ENCODE data around the gene ZNF831.

Gene ZNF831

GRCh38 chr20:59242714-59243626 is 79.3 kb downstream of the ZNF831 start:
- TF ChIP-seq JUND (IDR thresholded peaks at IDR 0.05; ENCODE audit: low read depth) = no peak
- in situ Hi-C loops (cut with HindIII; ENCODE audit: low pct_unique_long_range_greater_than_20kb, low sequenced_read_pairs) = no loop called here
- DNase-seq (ENCODE audit: low read depth in 1 of 2, low spot score in 1 of 2) = no peak

DNA sequence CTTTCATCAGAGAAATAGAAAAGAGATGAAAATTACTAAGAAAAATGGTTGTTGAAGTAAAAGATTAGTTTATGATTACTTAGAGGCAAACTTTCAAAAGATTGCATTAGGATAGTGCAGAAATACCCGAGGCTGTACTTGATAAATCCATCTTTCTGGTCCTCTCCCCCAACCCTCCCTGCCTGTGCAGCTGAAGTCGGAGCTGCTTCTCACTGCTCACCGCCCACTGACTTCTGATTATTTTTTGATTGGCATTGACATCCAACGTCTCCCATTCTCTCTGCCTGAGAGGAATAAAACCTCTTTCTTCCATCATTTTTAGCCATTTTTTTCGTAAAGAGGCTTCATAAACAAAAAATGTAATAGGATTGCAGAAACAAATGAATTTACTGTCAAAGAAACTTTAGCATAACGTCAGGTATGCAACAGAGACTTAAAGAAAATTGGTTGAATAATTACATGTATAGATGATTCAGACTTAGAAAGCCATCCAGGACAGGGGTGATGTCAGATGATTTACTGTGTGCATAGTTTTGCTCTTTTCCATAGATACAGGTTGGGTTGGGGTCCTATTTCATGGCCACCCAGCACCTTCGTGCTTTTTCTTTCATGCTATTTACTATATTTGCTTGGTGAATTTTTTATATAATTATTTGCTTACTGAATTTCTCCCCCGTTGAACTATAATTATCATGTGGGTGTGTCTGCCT is 83.2 kb downstream of the ZNF831 start:
- no peak for DNase-seq (ENCODE audit: low read depth in 1 of 2, low spot score in 1 of 2)
- in situ Hi-C loops (cut with HindIII; ENCODE audit: low pct_unique_long_range_greater_than_20kb, low sequenced_read_pairs) = no loop called here
- TF ChIP-seq JUND (IDR thresholded peaks at IDR 0.05; ENCODE audit: low read depth) = no peak

DNA sequence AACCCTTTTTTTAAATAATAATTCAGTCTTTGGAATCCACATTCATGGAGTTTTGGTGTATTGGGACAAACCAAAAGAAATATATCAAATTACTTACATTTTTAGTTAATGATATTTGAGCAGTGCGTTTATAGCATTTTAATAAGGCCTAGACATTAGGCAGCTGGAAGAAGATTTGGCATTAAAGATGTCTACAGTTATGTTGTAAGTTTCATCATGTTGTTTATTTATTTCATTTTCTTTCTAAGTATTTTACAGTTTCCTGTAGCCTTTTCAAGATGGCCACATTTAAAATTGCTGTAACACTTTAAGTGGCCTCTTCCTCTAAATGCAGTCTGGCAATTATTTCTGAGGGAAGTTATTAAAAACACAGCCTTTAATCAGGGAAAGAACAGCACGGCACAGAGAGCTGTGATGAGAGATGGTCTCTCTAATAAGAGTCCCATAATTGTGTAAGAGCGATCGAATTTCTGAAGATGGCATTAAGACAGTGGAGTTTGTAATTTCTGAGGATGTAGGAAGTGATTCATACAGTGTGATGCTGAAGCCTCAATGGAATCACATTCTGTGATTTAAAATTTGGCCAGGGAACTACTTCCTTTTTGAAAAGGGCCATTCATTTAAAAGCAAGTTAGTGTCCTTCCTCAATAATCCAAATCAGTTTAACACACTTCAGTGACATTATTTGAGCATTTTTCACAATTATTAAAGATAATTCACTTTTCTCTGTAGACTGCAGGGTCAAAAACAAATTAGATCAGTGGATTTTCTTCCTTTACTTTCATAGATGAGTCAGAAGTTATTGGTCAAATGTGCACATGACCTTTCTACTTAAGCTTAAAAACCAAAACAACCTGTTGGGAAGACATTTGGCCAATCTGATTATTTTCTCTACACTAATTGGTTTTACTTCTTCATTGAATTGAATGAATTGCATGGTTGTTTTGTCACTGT is 84.4 kb downstream of the ZNF831 start:
- no peak for TF ChIP-seq JUND (IDR thresholded peaks at IDR 0.05; ENCODE audit: low read depth)
- in situ Hi-C loops (cut with HindIII; ENCODE audit: low pct_unique_long_range_greater_than_20kb, low sequenced_read_pairs) = no loop called here
- no peak for DNase-seq (ENCODE audit: low read depth in 1 of 2, low spot score in 1 of 2)

DNA sequence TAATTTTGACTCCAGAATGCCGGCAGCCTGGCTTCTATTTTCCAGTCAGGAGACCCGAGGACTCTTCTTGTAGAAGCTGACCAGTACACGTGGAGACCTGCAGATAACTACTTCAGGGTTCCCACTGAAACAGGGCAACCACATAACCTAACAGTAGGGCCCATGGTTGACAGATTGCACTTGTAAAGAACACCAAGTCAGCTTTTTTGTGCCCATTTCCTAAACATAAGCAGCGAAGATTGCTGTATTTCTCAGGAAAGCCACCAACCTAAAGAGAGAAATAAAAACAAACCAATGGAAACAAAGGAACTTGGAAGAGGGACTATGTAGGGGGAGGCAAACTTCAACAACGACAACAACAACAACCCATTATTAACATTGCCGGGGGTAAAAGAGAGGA is 86.7 kb downstream of the ZNF831 start:
- no peak for DNase-seq (ENCODE audit: low read depth in 1 of 2, low spot score in 1 of 2)
- no peak for TF ChIP-seq JUND (IDR thresholded peaks at IDR 0.05; ENCODE audit: low read depth)
- in situ Hi-C loops (cut with HindIII; ENCODE audit: low pct_unique_long_range_greater_than_20kb, low sequenced_read_pairs) = no loop called here

- TF ChIP-seq JUND (IDR thresholded peaks at IDR 0.05; ENCODE audit: low read depth) = no peak
- in situ Hi-C loops (cut with HindIII; ENCODE audit: low pct_unique_long_range_greater_than_20kb, low sequenced_read_pairs) = no loop called here
- DNase-seq (ENCODE audit: low read depth in 1 of 2, low spot score in 1 of 2) = no peak
These were observed 89.7 kb downstream of the ZNF831 start for GRCh38 chr20:59253325-59253724.

GRCh38 chr20:59253779-59254319 is 90.2 kb downstream of the ZNF831 start:
- peak in 1 of 2 experiments; percentile 27 for DNase-seq (ENCODE audit: low read depth in 1 of 2, low spot score in 1 of 2)
- in situ Hi-C loops (cut with HindIII; ENCODE audit: low pct_unique_long_range_greater_than_20kb, low sequenced_read_pairs) = no loop called here
- TF ChIP-seq JUND (IDR thresholded peaks at IDR 0.05; ENCODE audit: low read depth) = no peak

DNA sequence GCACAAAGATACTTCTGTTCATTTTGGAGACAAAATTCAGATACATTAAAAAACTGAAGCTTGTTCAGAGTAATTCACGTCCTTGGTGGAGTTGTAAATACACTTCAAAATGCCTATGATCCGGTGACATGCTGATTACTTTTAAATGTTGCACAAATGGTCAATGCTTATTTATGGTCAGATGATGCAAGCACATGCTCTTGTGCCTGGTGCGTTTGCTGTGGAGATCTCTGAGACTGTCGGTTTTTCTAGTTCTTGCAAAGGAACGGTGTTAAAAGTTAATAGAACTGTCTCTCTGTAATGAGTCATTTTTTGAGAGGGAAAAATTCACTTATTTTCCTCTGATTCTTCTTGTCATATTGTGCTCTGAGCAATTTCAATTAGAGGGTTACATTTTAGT is 91.6 kb downstream of the ZNF831 start:
- in situ Hi-C loops (cut with HindIII; ENCODE audit: low pct_unique_long_range_greater_than_20kb, low sequenced_read_pairs) = no loop called here
- TF ChIP-seq JUND (IDR thresholded peaks at IDR 0.05; ENCODE audit: low read depth) = no peak
- DNase-seq (ENCODE audit: low read depth in 1 of 2, low spot score in 1 of 2) = no peak

- in situ Hi-C loops (cut with HindIII; ENCODE audit: low pct_unique_long_range_greater_than_20kb, low sequenced_read_pairs) = no loop called here
- no peak for TF ChIP-seq JUND (IDR thresholded peaks at IDR 0.05; ENCODE audit: low read depth)
- no peak for DNase-seq (ENCODE audit: low read depth in 1 of 2, low spot score in 1 of 2)
These were observed 94.6 kb downstream of the ZNF831 start for GRCh38 chr20:59258221-59258621.

- no peak for DNase-seq (ENCODE audit: low read depth in 1 of 2, low spot score in 1 of 2)
- TF ChIP-seq JUND (IDR thresholded peaks at IDR 0.05; ENCODE audit: low read depth) = no peak
- in situ Hi-C loops (cut with HindIII; ENCODE audit: low pct_unique_long_range_greater_than_20kb, low sequenced_read_pairs) = no loop called here
These were observed 96.3 kb downstream of the ZNF831 start for GRCh38 chr20:59259946-59260345.

GRCh38 chr20:59265298-59265697 is 101.7 kb downstream of the ZNF831 start:
- in situ Hi-C loops (cut with HindIII; ENCODE audit: low pct_unique_long_range_greater_than_20kb, low sequenced_read_pairs) = no loop called here
- DNase-seq (ENCODE audit: low read depth in 1 of 2, low spot score in 1 of 2) = no peak
- TF ChIP-seq JUND (IDR thresholded peaks at IDR 0.05; ENCODE audit: low read depth) = no peak

GRCh38 chr20:59268870-59269269 is 105.2 kb downstream of the ZNF831 start:
- no peak for TF ChIP-seq JUND (IDR thresholded peaks at IDR 0.05; ENCODE audit: low read depth)
- in situ Hi-C loops (cut with HindIII; ENCODE audit: low pct_unique_long_range_greater_than_20kb, low sequenced_read_pairs) = no loop called here
- DNase-seq (ENCODE audit: low read depth in 1 of 2, low spot score in 1 of 2) = no peak

DNA sequence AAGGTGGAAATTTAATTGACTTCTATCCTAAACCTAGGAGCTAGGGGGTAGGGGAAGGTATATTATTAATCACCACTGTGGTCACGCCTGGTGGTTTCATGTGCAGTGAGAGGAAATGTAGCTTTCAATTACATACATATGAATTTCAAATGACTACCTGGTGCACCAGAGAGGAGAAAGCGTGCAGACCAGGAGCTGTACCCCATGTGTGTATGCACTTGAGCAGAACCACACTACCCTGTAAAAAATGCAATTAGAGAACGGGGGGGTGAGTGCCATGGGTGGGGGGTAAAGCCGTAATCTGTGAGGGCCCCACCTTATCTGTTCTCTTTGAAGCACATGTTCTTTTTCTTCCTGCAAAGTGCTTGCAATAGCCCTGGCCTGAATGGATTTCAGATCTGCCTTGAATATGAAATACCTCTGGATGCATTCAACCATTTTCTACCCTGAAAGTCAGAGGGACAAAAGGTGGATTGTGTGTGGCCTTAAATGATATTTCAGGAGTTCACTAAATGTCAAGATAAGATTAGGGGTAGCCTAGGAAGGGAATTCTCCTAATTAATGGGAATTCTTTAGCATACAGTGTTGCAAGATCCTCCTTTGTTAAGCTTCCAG is 105.9 kb downstream of the ZNF831 start:
- in situ Hi-C loops (cut with HindIII; ENCODE audit: low pct_unique_long_range_greater_than_20kb, low sequenced_read_pairs) = no loop called here
- DNase-seq (ENCODE audit: low read depth in 1 of 2, low spot score in 1 of 2) = no peak
- TF ChIP-seq JUND (IDR thresholded peaks at IDR 0.05; ENCODE audit: low read depth) = no peak

All from T47D (cell line).